ENCODE measurements around the gene TOM1L1. TPM values are rescaled to one million over a fixed set of nuclear protein-coding genes. Genes with fewer than 3 reads are reported as not detected.
A peak's percentile ranks its signal among the peaks of the same experiment; 100 is the strongest.

TOM1L1 gene
- total RNA-seq, 2 experiments from 2014 or later, result 0.66 TPM; not detected in 1

DNA sequence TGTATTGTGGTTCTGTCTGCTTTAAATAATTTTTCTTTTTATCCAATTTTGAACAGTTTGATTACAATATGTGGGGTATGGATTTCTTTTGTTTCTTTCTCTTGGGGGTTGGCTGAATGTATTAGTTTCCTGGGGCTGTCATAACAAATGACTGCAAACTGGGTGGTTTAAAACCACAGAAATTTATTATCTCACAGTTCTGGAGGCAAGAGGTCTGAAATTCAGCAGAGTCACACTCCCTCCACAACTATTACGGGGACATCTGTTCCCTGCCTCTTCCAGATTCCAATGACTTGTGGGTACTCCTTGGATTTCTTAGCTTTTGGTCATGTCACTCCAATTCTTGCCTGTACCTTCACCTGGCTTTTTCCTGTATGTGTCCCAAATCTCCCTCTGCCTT, 44.1 kb downstream of the TOM1L1 start:
- peaks cover 1% of the 10 kb centered on the region for H3K36me3 Mint-ChIP-seq

DNA sequence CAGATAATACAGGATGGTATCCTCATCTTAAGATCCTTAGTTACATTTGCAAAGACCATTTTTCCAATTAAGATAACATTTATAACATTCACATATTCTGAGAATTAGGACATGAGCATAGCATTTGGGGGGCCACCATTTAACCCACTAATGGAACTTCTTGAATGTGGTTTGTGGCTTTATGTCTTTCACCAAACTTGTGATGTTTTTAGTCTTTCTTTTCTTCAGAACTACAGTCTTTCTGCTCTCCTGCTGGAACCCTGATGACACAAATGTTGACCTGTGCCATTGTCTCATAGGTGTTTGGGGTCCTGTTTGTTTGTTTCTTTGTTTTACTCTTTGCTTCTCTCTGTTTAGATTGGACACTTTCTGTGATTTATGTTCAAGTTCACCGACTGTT, 44.6 kb downstream of the TOM1L1 start:
- CTCF ChIA-PET, result no interaction called here
- no peak overlapping the region for H3K27ac Mint-ChIP-seq
- no peaks in the 10 kb centered on the region for H3K9me3 Mint-ChIP-seq (ENCODE audit: low read depth)
- peaks cover 26% of the 10 kb centered on the region for H3K4me1 Mint-ChIP-seq
- DNase-seq, result no peak
- H3K27me3 Mint-ChIP-seq, result peaks cover 12% of the 10 kb centered on the region
- peaks cover 1% of the 10 kb centered on the region for H3K36me3 Mint-ChIP-seq
- no peak for ATAC-seq
- no peak overlapping the region for H3K4me3 Mint-ChIP-seq

More for the DNA sequence above, 44.1 kb downstream of the TOM1L1 start:
- Mint-ChIP-seq H3K4me3 (no peak overlapping the region), H3K4me1 (peaks cover 26% of the 10 kb centered on the region), H3K9me3 (ENCODE audit: low read depth) (no peaks in the 10 kb centered on the region), H3K27me3 (peaks cover 12% of the 10 kb centered on the region), H3K27ac (no peak overlapping the region)
- CTCF ChIA-PET, result no interaction called here
- DNase-seq (no peak), ATAC-seq (no peak)

DNA sequence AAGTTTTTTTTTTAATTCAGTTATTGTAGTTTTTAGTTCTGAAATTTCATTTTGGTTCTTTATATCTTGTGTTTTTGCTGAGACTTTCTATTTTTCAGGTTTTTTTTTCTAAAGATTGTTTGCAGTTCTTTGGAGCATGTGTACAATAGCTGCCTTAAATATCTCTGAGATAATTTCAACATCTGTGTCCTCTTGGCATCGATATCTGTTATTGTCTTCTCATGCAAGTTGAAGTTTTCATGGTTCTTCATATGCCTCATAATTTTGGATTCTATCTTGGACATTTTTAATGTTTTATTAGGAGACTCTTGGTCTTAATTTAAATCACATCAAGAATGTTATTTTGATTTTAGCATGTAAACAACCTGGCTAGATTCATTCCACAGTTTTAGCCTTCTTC, 45.0 kb downstream of the TOM1L1 start:
- DNase-seq (no peak), ATAC-seq (no peak)
- H3K27ac Mint-ChIP-seq, result no peak overlapping the region
- CTCF ChIA-PET, result no interaction called here
- peaks cover 1% of the 10 kb centered on the region for H3K36me3 Mint-ChIP-seq
- no peak overlapping the region for H3K4me3 Mint-ChIP-seq
- no peaks in the 10 kb centered on the region for H3K9me3 Mint-ChIP-seq (ENCODE audit: low read depth)
- H3K4me1 Mint-ChIP-seq, result peaks cover 26% of the 10 kb centered on the region
- H3K27me3 Mint-ChIP-seq, result peaks cover 12% of the 10 kb centered on the region

DNA sequence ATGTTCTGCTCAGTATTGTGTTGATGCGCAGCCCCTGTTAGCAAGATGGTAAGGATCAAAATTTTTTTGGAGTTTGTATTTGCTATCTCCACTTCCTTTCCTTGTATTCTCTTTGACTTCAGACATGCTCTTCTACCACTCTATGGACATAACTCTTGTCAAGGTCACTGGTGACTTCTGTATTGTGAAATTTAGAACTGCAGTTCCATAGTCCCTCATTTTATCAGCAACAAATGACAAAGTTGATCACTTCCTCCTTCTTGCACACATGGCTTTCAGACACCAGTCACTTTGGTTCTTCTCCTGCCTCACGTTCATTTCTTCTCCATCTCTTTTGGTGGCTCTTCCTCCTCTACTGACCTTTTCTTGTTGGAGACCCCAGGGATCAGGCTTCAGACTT, 46.7 kb downstream of the TOM1L1 start:
- ATAC-seq, result no peak
- Mint-ChIP-seq H3K4me3 (no peak overlapping the region), H3K9me3 (ENCODE audit: low read depth) (no peaks in the 10 kb centered on the region), H3K27ac (no peak overlapping the region), H3K36me3 (peaks cover 5% of the 10 kb centered on the region), H3K27me3 (peaks cover 12% of the 10 kb centered on the region), H3K4me1 (peaks cover 26% of the 10 kb centered on the region)
- no peak for DNase-seq
- CTCF ChIA-PET, result no interaction called here

DNA sequence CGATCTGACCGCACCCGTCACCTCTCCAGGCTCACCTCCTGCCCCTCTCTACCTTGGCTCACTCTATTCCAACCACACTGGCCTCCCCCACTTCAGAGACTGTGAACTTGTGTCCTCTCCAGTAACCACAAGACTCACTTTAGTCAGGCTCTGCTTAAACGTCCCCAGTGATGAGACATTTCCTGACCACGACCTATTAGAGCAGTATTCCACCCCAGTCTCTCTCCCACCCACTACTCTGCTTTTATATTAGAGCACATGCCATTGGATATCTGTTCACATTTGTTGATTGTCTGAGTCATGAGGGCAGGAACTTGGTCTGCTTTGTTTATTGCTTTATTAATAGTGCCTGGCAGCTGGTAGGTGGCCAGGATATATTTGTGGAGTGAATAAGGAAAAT, 47.7 kb downstream of the TOM1L1 start:
- ATAC-seq (peak; percentile 53), DNase-seq (no peak)
- H3K27me3 Mint-ChIP-seq, result peaks cover 12% of the 10 kb centered on the region
- H3K36me3 Mint-ChIP-seq, result peaks cover 5% of the 10 kb centered on the region
- H3K27ac Mint-ChIP-seq, result no peak overlapping the region
- peaks cover 26% of the 10 kb centered on the region for H3K4me1 Mint-ChIP-seq
- no peaks in the 10 kb centered on the region for H3K9me3 Mint-ChIP-seq (ENCODE audit: low read depth)
- H3K4me3 Mint-ChIP-seq, result no peak overlapping the region
- CTCF ChIA-PET, result no interaction called here

DNA sequence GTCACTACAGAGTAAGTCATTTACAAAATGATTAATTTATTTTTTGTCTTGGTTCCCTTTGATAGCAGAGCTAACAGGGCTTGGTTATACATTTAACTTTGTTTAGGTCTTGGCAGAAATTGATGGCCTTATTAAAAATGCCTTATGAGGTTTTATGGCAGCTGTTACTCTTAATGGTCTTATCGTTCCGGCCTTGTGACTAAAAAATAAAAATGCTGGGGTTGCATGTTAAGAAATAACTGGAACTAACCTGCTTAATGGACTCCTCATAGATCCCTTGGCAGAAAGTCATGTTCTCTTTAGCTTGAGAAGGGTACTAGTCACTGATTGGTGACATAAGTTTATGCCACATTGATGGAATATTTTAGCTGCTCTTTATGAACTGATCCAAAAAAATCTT, 49.5 kb downstream of the TOM1L1 start:
- Mint-ChIP-seq H3K4me1 (peaks cover 21% of the 10 kb centered on the region), H3K36me3 (peaks cover 5% of the 10 kb centered on the region), H3K27ac (no peak overlapping the region), H3K9me3 (ENCODE audit: low read depth) (no peaks in the 10 kb centered on the region), H3K27me3 (peaks cover 10% of the 10 kb centered on the region), H3K4me3 (no peak overlapping the region)
- CTCF ChIA-PET, result no interaction called here
- ATAC-seq (no peak), DNase-seq (no peak)

DNA sequence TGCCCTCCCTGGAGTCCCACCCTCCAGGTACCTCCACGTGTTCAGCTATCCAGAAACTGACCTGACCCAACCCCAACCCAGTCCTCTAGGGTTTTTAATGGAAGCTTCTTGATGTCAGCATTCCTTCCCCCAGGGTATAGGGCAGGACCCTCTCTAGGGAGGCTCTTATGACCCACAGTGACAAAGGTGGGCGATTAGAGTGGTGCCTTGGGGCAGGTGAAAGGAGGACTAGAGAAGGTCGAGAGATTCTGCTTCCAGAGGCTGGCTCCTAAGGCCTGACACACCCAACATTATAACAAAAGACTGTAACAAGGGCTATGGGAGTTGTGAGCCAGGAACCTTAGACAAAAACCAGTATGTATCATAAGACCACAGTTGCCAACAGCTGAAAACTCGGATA, 50.6 kb downstream of the TOM1L1 start:
- H3K36me3 Mint-ChIP-seq, result peaks cover 5% of the 10 kb centered on the region
- CTCF ChIA-PET, result no interaction called here
- no peak overlapping the region for H3K4me3 Mint-ChIP-seq
- H3K4me1 Mint-ChIP-seq, result peaks cover 14% of the 10 kb centered on the region
- no peaks in the 10 kb centered on the region for H3K9me3 Mint-ChIP-seq (ENCODE audit: low read depth)
- ATAC-seq (no peak), DNase-seq (no peak)
- H3K27ac Mint-ChIP-seq, result no peak overlapping the region
- H3K27me3 Mint-ChIP-seq, result peaks cover 6% of the 10 kb centered on the region

DNA sequence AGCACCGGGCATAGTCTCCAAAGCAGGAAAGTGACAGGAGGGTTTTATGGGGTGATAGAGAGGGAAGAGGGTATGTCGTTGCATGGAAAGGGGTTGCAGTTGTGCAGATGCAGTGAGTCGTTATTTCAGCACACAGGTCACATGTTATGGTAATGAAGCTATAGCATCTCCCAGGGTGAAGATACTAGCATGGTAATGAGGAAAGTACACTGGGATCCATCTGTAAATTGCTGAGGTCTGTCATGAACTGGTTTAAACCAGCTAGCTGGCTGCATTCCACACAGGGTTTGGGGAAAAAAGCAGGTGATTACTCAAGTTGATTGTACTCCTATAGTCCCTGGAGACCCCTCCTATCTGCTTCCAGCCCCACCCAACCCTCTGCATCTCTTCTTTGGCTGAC, 56.1 kb downstream of the TOM1L1 start:
- CTCF ChIA-PET, result no interaction called here
- DNase-seq (no peak), ATAC-seq (no peak)
- Mint-ChIP-seq H3K9me3 (ENCODE audit: low read depth) (no peaks in the 10 kb centered on the region), H3K4me3 (no peak overlapping the region), H3K36me3 (peaks cover 17% of the 10 kb centered on the region), H3K4me1 (no peaks in the 10 kb centered on the region), H3K27ac (no peak overlapping the region), H3K27me3 (no peaks in the 10 kb centered on the region)

DNA sequence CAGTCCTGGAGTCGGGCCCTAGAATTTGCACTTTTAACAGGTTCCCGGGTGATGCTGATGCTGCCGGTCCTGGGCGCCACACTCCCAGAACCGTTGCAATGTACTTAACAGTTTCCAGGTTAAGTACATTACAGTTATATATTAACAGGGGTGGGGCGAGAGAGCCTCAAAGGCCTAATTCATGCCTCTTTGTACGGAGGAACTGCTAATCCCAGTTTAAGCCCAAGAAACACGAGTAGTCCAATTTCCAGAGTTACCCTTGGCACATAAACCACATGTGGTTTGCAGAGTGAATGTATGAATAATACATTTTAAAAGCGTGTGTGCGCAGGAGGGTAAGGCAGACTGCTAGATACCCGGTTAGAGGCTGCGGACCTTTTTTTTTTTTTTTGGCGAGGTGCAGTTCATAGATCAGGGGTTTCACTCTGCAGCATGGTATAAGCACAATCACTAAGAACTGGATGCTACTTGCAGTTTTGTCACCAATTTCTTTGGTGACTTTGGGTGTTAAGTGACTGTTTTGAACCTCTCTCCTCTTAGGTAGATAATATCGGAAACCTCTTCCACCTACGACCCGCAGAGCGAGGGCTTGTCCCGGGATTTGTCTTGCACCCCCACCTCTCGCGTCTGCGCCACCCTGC, 67.1 kb downstream of the TOM1L1 start:
- H3K4me1 Mint-ChIP-seq, result peaks cover 23% of the 10 kb centered on the region
- CTCF ChIA-PET, result interaction anchor here (1.0 to 2.1 kb wide), 3 partner anchors 9 to 123 kb away, joined by 3 to 13 read pairs (median 5); no protein-coding TSS in a partner anchor
- ATAC-seq, result peak; percentile 24
- no peak overlapping the region for H3K27ac Mint-ChIP-seq
- no peak for DNase-seq
- H3K4me3 Mint-ChIP-seq, result no peak overlapping the region
- no peaks in the 10 kb centered on the region for H3K27me3 Mint-ChIP-seq
- H3K9me3 Mint-ChIP-seq (ENCODE audit: low read depth), result no peaks in the 10 kb centered on the region
- H3K36me3 Mint-ChIP-seq, result peaks cover 12% of the 10 kb centered on the region

DNA sequence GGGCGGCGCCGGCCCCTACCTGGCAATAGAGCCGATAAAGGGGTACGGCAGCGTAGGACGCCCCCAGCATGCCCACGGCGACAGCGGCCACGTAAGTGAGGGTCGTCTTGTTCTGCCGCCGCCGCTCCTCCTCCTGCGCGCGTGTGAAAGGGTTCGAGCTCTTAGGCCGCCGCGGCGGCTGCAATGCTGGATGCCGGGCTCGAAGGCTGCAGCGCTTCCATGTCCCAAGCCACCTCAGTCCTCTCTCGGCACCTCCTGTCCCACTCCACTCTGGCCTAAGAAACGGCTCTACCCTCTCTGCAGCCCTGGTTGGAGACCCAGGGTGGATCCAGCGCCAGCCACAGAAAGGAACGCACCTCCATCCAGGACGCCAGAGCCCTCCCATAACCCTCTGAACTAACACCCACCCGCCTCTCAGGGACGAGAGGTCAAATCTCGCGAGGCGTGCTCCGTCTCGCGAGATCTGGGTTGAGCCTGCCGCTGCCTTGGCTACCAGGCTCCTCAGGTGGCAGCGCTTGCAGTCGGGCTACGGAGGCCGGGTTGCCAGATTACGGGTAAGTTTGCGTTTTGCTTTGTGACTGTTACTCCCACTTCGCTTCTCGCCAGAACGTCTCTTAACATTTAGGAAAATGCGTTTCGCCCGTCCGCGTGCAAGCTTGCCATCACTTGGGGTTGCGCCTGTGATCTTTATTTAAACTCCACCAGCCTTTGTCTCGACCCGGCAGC, 67.8 kb downstream of the TOM1L1 start, which contains the start of the genes COX11 and STXBP4:
COX11 (minus strand) TSS at position 393 of the 726 bp plus-strand sequence; CDS start at position 385, 8 bp downstream.
STXBP4 (plus strand) TSS at position 504 of the 726 bp plus-strand sequence. CDS start 17,455 bp downstream, outside the sequence.
- CTCF ChIA-PET, result interaction anchor here (2.0 to 2.1 kb wide), 2 partner anchors 24 to 122 kb away, joined by 5 to 13 read pairs; no protein-coding TSS in a partner anchor
- peak; percentile 97 for DNase-seq
- peak; percentile 97 for ATAC-seq
- Mint-ChIP-seq H3K4me1 (peaks cover 23% of the 10 kb centered on the region), H3K4me3 (no peak within 1 kb of the TSS), H3K27ac (no peak within 1 kb of the TSS), H3K9me3 (ENCODE audit: low read depth) (no peaks in the 10 kb centered on the region), H3K36me3 (peaks cover 9% of the 10 kb centered on the region), H3K27me3 (no peaks in the 10 kb centered on the region)

DNA sequence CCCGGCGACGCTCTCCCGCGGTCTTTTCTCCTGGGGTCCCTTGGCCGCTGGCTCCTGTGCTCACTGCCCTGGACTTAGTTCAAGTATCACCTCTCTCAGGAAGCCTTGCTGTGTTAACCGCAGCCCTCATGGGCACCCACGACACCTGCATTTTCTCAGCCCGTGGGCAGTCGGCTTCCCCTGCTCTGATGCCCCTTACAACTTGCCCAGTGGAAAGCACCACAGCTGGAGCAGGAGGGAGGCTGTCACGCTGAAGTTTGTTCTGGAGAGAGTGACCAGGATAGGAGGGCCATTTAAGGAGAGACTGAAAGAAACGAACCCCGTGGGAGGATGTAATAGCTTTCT, 68.3 kb downstream of the TOM1L1 start:
- Mint-ChIP-seq H3K4me3 (no peak overlapping the region), H3K36me3 (peaks cover 5% of the 10 kb centered on the region), H3K4me1 (peaks cover 23% of the 10 kb centered on the region), H3K9me3 (ENCODE audit: low read depth) (no peaks in the 10 kb centered on the region), H3K27me3 (no peaks in the 10 kb centered on the region), H3K27ac (no peak overlapping the region)
- DNase-seq (no peak), ATAC-seq (peak; percentile 31)
- CTCF ChIA-PET, result interaction anchor here (2.0 to 2.1 kb wide), 2 partner anchors 23 to 122 kb away, joined by 5 to 13 read pairs; no protein-coding TSS in a partner anchor

DNA sequence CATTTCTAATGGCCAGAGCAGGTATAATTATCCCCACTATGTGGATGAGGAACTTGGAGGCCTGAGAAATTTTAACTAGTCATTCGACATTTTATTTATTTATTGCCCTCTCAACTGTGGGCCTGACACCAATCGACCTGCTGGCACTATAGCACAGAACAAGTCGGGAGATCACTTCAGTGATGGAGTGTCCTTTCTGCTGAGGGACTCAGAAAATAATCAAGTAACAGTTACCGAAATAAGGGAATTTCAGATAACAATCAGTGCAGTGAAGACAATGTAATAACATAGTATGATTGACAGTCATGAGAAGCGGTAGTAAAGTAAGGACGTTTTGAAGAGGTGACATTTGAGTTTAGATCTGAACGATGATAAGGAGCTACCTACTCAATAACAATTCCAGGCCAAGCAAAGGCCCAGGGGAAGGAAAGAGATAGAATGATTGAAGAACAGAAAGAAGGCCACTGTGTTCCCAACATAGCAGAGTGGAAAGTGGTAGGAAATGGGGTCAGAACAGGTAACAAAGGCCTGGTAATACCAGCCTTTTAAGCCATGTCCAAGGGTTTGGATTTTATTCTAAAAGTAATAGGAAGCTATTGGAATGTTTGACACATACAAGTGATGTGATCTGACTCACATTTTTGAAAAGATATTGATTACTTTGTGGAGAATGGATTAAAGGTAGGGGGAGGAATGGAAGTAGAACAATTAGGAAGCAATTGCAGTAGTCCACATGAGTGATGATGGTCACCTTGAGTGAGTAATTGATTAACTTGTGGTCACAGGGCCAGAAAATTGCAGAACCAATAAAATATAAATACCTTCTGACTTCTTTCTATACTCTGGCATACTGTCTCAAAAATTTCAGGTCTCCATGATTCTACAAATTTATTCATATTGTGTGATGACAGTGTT, 69.3 kb downstream of the TOM1L1 start:
- no peak overlapping the region for H3K4me3 Mint-ChIP-seq
- H3K4me1 Mint-ChIP-seq, result peaks cover 23% of the 10 kb centered on the region
- CTCF ChIA-PET, result interaction anchor here (1.3 to 2.1 kb wide), 3 partner anchors 16 to 121 kb away, joined by 3 to 13 read pairs (median 5); no protein-coding TSS in a partner anchor
- no peak for ATAC-seq
- no peaks in the 10 kb centered on the region for H3K9me3 Mint-ChIP-seq (ENCODE audit: low read depth)
- H3K36me3 Mint-ChIP-seq, result peaks cover 2% of the 10 kb centered on the region
- no peaks in the 10 kb centered on the region for H3K27me3 Mint-ChIP-seq
- no peak for DNase-seq
- H3K27ac Mint-ChIP-seq, result no peak overlapping the region

DNA sequence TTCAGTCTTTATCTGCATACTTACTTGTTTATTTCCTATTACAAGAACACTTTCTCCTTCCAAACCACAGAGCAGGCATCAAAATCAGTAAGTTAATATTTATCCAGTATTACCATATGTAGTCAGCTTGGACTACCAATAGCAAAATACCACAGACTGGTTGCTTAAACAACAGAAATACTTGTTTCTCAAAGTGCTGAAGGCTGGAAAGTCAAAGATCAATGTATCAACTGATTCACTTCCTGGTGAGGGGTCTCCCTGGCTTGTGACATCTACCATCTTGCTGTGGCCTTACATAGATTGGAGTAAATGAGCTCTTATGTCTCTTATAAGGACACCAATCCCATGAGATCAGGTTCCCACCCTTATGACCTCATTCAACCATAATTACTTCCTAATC, 70.5 kb downstream of the TOM1L1 start:
- ATAC-seq (no peak), DNase-seq (no peak)
- CTCF ChIA-PET, result no interaction called here
- H3K27me3 Mint-ChIP-seq, result no peaks in the 10 kb centered on the region
- H3K9me3 Mint-ChIP-seq (ENCODE audit: low read depth), result no peaks in the 10 kb centered on the region
- H3K4me1 Mint-ChIP-seq, result peaks cover 22% of the 10 kb centered on the region
- H3K4me3 Mint-ChIP-seq, result no peak overlapping the region
- H3K27ac Mint-ChIP-seq, result no peak overlapping the region
- peaks cover 1% of the 10 kb centered on the region for H3K36me3 Mint-ChIP-seq

Measured in activated CD8-positive, alpha-beta memory T cell treated with anti-CD3 and anti-CD28 coated beads, Interleukin-2, amount 10 ng/mL, durations not matched to agents 7 days and 5 days (primary cell).